Measurements from ENCODE around the gene FBN1.

- TF ChIP-seq EP300 (IDR thresholded peaks at IDR 0.05; ENCODE audit: borderline replicate concordance) (no peak), YY1 (IDR thresholded peaks at IDR 0.05; ENCODE audit: low read depth) (no peak)
Observed at GRCh38 chr15:48622237-48622636, 23.3 kb downstream of the FBN1 start.
